Left renal cortex interstitium (tissue), 4 donors: ENCODE results near the gene XPNPEP3. TPM values are rescaled to one million over a fixed set of nuclear protein-coding genes. Genes with fewer than 3 reads are reported as not detected.

Experiments used
- polyA plus RNA-seq, 4 donors: library from polyadenylated mRNA; unstranded; fragments of 120-200 nt; gene quantifications; one replicate each; pipeline ENCODE4 v1.2.1, GENCODE V29; 2013; ENCODE audit not compliant: insufficient read length in 4 of 4

Gene XPNPEP3
- polyA plus RNA-seq, 4 donors: 18.3 to 25.6 (median 23.3) TPM

Other genes starting within 250 kb of the XPNPEP3 start
- 10 to 100 TPM; 19.6 to 32.0 (median 28.0) TPM for gene MRTFA, start 220.4 kb upstream of the XPNPEP3 start, polyA plus RNA-seq
- gene MCHR1, start 177.7 kb upstream of the XPNPEP3 start, polyA plus RNA-seq: under 1 TPM; 0.10 to 0.44 (median 0.34) TPM
- gene SLC25A17, start 37.8 kb upstream of the XPNPEP3 start, polyA plus RNA-seq: 10 to 100 TPM; 36.4 to 43.0 (median 38.6) TPM
- gene ST13, start 509 bp upstream of the XPNPEP3 start, polyA plus RNA-seq: 100 to 1,000 TPM; 579 to 705 (median 610) TPM
- 1 to 10 TPM in 1 of 4 donors, under 1 TPM in 3; 0.20 to 1.0 (median 0.56) TPM for gene DNAJB7, start 5.0 kb downstream of the XPNPEP3 start, polyA plus RNA-seq
- 10 to 100 TPM; 68.6 to 79.9 (median 71.2) TPM for gene RBX1, start 94.2 kb downstream of the XPNPEP3 start, polyA plus RNA-seq
- gene EP300, start 235.4 kb downstream of the XPNPEP3 start, polyA plus RNA-seq: 10 to 100 TPM; 41.7 to 73.9 (median 59.4) TPM